ENCODE measurements around the gene APOBEC4.
"Not testable (repeated sequence)": the region's sequence is repeated elsewhere in the genome, so short reads cannot be mapped to it uniquely, and the experiment has no call there.

Gene APOBEC4

GRCh38 chr1:183635606-183636333 is 17.3 kb downstream of the APOBEC4 start, which contains the start of gene ARPC5:
Gene ARPC5, minus strand, starts transcription at chr1:183635783. Its CDS starts 124 bp downstream, at chr1:183635659.
- Histone ChIP-seq H3K9me3 (ENCODE audit: control insufficient read depth, low read length) (no peaks in the 10 kb centered on the region), H3K27ac (ENCODE audit: insufficient read depth, low read depth, low read length, poor library complexity, severe bottlenecking) (peak within 1 kb of the TSS; percentile 68), H3K27me3 (ENCODE audit: control insufficient read depth, insufficient read depth, low read length, poor library complexity, severe bottlenecking) (peaks cover 16% of the 10 kb centered on the region), H3K4me3 (ENCODE audit: insufficient read depth, low read depth, low read length) (peak within 1 kb of the TSS; percentile 89), H3K36me3 (ENCODE audit: control insufficient read depth, insufficient read depth, low read length) (peaks cover 3% of the 10 kb centered on the region), H3K4me1 (ENCODE audit: control insufficient read depth, insufficient read depth, low read length) (peaks cover 17% of the 10 kb centered on the region)
- WGBS, 2 experiments: 0% methylated on average over 65 of the region's 65 CpGs

GRCh38 chr1:183635099-183635605 is 18.0 kb downstream of the APOBEC4 start:
- WGBS, 2 experiments: 0 to 1% methylated on average over 42 of the region's 42 CpGs
- peaks cover 9% of the 10 kb centered on the region for H3K36me3 ChIP-seq (ENCODE audit: control insufficient read depth, insufficient read depth, low read length)

GRCh38 chr1:183634429-183635065 is 18.6 kb downstream of the APOBEC4 start:
- Histone ChIP-seq H3K4me3 (ENCODE audit: insufficient read depth, low read depth, low read length) (peak overlapping the region; percentile 89), H3K9me3 (ENCODE audit: control insufficient read depth, low read length) (no peaks in the 10 kb centered on the region), H3K36me3 (ENCODE audit: control insufficient read depth, insufficient read depth, low read length) (peaks cover 9% of the 10 kb centered on the region), H3K27ac (ENCODE audit: insufficient read depth, low read depth, low read length, poor library complexity, severe bottlenecking) (peak overlapping the region; percentile 68), H3K27me3 (ENCODE audit: control insufficient read depth, insufficient read depth, low read length, poor library complexity, severe bottlenecking) (peaks cover 16% of the 10 kb centered on the region), H3K4me1 (ENCODE audit: control insufficient read depth, insufficient read depth, low read length) (peaks cover 17% of the 10 kb centered on the region)
- 0 to 2% methylated on average over 5 to 10 of the region's 10 CpGs for WGBS, 2 experiments

More at GRCh38 chr1:183635099-183635605, 18.0 kb downstream of the APOBEC4 start:
- Histone ChIP-seq H3K27ac (ENCODE audit: insufficient read depth, low read depth, low read length, poor library complexity, severe bottlenecking) (peak overlapping the region; percentile 68), H3K4me1 (ENCODE audit: control insufficient read depth, insufficient read depth, low read length) (peaks cover 17% of the 10 kb centered on the region), H3K9me3 (ENCODE audit: control insufficient read depth, low read length) (no peaks in the 10 kb centered on the region), H3K4me3 (ENCODE audit: insufficient read depth, low read depth, low read length) (peak overlapping the region; percentile 89), H3K27me3 (ENCODE audit: control insufficient read depth, insufficient read depth, low read length, poor library complexity, severe bottlenecking) (peaks cover 16% of the 10 kb centered on the region)

DNA sequence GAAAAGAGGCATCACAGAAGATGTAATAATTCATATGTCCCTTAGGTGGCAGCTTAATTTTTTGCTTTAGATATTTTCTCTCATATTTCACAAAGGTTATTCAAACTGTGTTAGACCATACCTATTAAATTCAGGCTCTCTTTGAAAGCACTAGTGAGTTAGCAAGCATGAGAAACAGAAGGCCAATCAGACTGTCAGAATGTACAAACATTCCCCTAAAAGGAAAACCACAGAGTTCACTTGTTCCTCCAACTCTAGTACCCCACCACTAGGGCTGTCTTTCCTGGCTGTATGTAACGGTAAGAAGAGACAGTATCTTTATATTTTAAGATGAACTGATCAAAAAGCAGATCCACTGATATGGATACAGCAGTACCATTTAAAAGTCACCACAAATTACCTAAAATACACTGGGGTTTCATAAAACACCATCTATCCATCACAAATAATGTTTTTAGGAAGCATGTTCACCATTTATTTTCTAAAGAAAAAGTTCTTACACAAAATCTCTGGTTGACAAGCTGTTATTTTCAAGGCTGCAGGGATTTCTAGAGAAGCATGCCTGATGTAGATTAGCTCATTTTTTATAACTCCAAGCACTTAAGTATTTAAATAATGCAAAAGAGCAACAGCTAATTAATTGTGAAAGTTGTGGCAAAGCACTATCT is 19.3 kb downstream of the APOBEC4 start:
- no peak overlapping the region for H3K27ac ChIP-seq (ENCODE audit: insufficient read depth, low read depth, low read length, poor library complexity, severe bottlenecking)
- no CpG with 5 or more reads among the region's 1 CpG for WGBS, 2 experiments
- peaks cover 17% of the 10 kb centered on the region for H3K4me1 ChIP-seq (ENCODE audit: control insufficient read depth, insufficient read depth, low read length)

DNA sequence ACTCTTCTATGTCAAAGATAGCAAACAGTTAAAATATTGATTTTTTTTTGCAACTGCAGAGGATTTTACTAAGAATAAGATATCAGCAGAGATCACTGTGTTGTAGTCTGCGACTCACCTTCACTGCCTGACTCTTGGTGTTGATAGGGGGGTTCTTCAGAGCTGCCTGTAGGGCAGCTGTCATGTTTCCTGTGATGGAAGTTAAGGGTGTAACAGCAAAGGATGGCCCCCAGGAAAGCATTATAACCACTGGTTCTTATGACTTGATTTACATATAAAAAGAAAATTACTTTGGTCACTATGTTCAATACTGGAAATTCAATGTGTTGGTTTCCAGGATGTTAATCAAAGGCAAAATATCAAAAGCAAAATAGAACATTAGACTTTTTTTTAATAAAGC is 20.2 kb downstream of the APOBEC4 start:
- Histone ChIP-seq H3K4me3 (ENCODE audit: insufficient read depth, low read depth, low read length) (peak overlapping the region; percentile 89), H3K27me3 (ENCODE audit: control insufficient read depth, insufficient read depth, low read length, poor library complexity, severe bottlenecking) (peaks cover 16% of the 10 kb centered on the region), H3K36me3 (ENCODE audit: control insufficient read depth, insufficient read depth, low read length) (peaks cover 18% of the 10 kb centered on the region), H3K27ac (ENCODE audit: insufficient read depth, low read depth, low read length, poor library complexity, severe bottlenecking) (no peak overlapping the region), H3K4me1 (ENCODE audit: control insufficient read depth, insufficient read depth, low read length) (peaks cover 17% of the 10 kb centered on the region), H3K9me3 (ENCODE audit: control insufficient read depth, low read length) (no peaks in the 10 kb centered on the region)
- WGBS, 2 experiments: 71 to 75% methylated on average over 1 of the region's 1 CpG

More for the DNA sequence above, 19.3 kb downstream of the APOBEC4 start:
- no peaks in the 10 kb centered on the region for H3K9me3 ChIP-seq (ENCODE audit: control insufficient read depth, low read length)
- H3K36me3 ChIP-seq (ENCODE audit: control insufficient read depth, insufficient read depth, low read length): peaks cover 14% of the 10 kb centered on the region
- H3K27me3 ChIP-seq (ENCODE audit: control insufficient read depth, insufficient read depth, low read length, poor library complexity, severe bottlenecking): peaks cover 16% of the 10 kb centered on the region
- peak overlapping the region; percentile 89 for H3K4me3 ChIP-seq (ENCODE audit: insufficient read depth, low read depth, low read length)

- Histone ChIP-seq H3K36me3 (ENCODE audit: control insufficient read depth, insufficient read depth, low read length) (peaks cover 18% of the 10 kb centered on the region), H3K4me1 (ENCODE audit: control insufficient read depth, insufficient read depth, low read length) (peaks cover 17% of the 10 kb centered on the region), H3K9me3 (ENCODE audit: control insufficient read depth, low read length) (no peaks in the 10 kb centered on the region), H3K27ac (ENCODE audit: insufficient read depth, low read depth, low read length, poor library complexity, severe bottlenecking) (no peak overlapping the region), H3K27me3 (ENCODE audit: control insufficient read depth, insufficient read depth, low read length, poor library complexity, severe bottlenecking) (peaks cover 9% of the 10 kb centered on the region), H3K4me3 (ENCODE audit: insufficient read depth, low read depth, low read length) (peak overlapping the region; percentile 4)
- WGBS, 2 experiments: 73 to 77% methylated on average over 2 of the region's 2 CpGs
Observed at GRCh38 chr1:183632114-183632513, 21.0 kb downstream of the APOBEC4 start.

DNA sequence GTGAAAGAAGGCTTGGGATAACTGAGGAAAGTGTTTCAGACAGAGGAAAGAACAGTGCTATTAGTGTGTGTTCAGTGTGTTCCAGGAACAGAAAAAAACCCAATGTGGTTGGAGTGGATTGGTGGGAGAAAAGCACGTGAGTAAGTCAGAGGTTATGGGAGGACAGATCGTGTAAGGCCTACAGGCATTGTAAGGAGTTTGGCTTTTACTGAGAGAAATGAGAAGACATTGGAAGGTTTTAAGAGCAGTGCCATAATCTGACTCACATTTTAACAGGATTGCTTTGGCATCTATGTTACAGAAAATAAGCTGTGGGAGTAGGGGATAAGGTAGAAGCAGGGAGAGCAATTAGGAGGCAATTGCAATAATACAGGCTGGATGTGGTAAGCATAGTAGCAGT is 22.4 kb downstream of the APOBEC4 start:
- Histone ChIP-seq H3K27ac (ENCODE audit: insufficient read depth, low read depth, low read length, poor library complexity, severe bottlenecking) (no peak overlapping the region), H3K4me1 (ENCODE audit: control insufficient read depth, insufficient read depth, low read length) (peaks cover 17% of the 10 kb centered on the region), H3K36me3 (ENCODE audit: control insufficient read depth, insufficient read depth, low read length) (peaks cover 18% of the 10 kb centered on the region)

GRCh38 chr1:183628537-183628936 is 24.6 kb downstream of the APOBEC4 start:
- Histone ChIP-seq H3K4me3 (ENCODE audit: insufficient read depth, low read depth, low read length) (no peak overlapping the region), H3K27me3 (ENCODE audit: control insufficient read depth, insufficient read depth, low read length, poor library complexity, severe bottlenecking) (no peaks in the 10 kb centered on the region), H3K4me1 (ENCODE audit: control insufficient read depth, insufficient read depth, low read length) (peaks cover 17% of the 10 kb centered on the region), H3K9me3 (ENCODE audit: control insufficient read depth, low read length) (no peaks in the 10 kb centered on the region), H3K27ac (ENCODE audit: insufficient read depth, low read depth, low read length, poor library complexity, severe bottlenecking) (no peak overlapping the region), H3K36me3 (ENCODE audit: control insufficient read depth, insufficient read depth, low read length) (peaks cover 20% of the 10 kb centered on the region)

More for the DNA sequence above, 22.4 kb downstream of the APOBEC4 start:
- WGBS, 2 experiments: 91 to 93% methylated on average over 2 of the region's 2 CpGs
- Histone ChIP-seq H3K9me3 (ENCODE audit: control insufficient read depth, low read length) (no peaks in the 10 kb centered on the region), H3K4me3 (ENCODE audit: insufficient read depth, low read depth, low read length) (no peak overlapping the region), H3K27me3 (ENCODE audit: control insufficient read depth, insufficient read depth, low read length, poor library complexity, severe bottlenecking) (no peaks in the 10 kb centered on the region)

DNA sequence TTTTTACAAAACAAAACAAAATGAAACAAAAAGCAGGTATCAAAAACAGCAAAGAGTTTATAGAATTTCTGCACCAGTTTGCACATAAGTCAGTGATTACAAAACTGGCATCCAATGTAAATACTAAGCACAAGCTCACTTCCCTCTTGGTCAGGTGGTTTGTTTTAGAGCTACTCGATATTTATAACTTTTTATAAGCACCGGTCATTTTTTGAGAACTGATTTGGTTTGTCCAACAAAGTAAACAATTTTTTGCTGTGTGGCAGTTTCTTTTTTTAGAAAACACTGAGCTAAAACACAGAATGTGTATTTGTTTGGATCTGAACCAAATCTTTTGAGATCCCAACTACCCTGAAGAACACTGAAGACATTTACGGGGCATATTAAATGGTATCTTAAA is 26.9 kb downstream of the APOBEC4 start:
- H3K4me1 ChIP-seq (ENCODE audit: control insufficient read depth, insufficient read depth, low read length); H3K27ac ChIP-seq (ENCODE audit: insufficient read depth, low read depth, low read length, poor library complexity, severe bottlenecking); H3K9me3 ChIP-seq (ENCODE audit: control insufficient read depth, low read length); H3K4me3 ChIP-seq (ENCODE audit: insufficient read depth, low read depth, low read length); H3K27me3 ChIP-seq (ENCODE audit: control insufficient read depth, insufficient read depth, low read length, poor library complexity, severe bottlenecking): not testable (repeated sequence)
- H3K36me3 ChIP-seq (ENCODE audit: control insufficient read depth, insufficient read depth, low read length): peaks cover 20% of the 10 kb centered on the region
- 98 to 100% methylated on average over 2 to 3 of the region's 3 CpGs for WGBS, 2 experiments
